NB4 (cell line): ENCODE results near the gene IL17C.

Source experiments
- DNase-seq: peaks from one replicate; pipeline ENCODE4 v3.0.0; 2010; ENCODE audit warnings: low read depth
- H3K4me3 ChIP-seq: one replicate; pipeline ENCODE4 v1.5.1; 2011; ENCODE audit warnings: mild to moderate bottlenecking, low read depth, low read length, moderate library complexity
- CTCF ChIP-seq: IDR thresholded peaks from one replicate; pipeline ENCODE4 v1.5.1; 2012; ENCODE audit warnings: low read depth, low read length
- MAX ChIP-seq: IDR thresholded peaks from 2 replicates; pipeline ENCODE4 v1.6.1; 2011; ENCODE audit warnings: low read depth, low read length
- MYC ChIP-seq: IDR thresholded peaks from 2 replicates; pipeline ENCODE4 v1.6.1; 2011; ENCODE audit warnings: low read depth, low read length
- POLR2A ChIP-seq: IDR thresholded peaks from 2 replicates; pipeline ENCODE4 v1.6.1; 2011; ENCODE audit warnings: mild to moderate bottlenecking; ENCODE audit not compliant: insufficient read length; ENCODE audit errors: extremely low read depth

The IL17C gene

GRCh38 chr16:88599092-88599733, 39.2 kb upstream of the IL17C start:
- TF ChIP-seq MAX (no peak; the same call in 1 of the 2 replicates), MYC (peak; percentile 50; the same call in 1 of the 2 replicates), CTCF (no peak), POLR2A (no peak)
- DNase-seq = peak; percentile 99
- H3K4me3 ChIP-seq = peak overlapping the region; percentile 23

GRCh38 chr16:88599825-88600538, 38.4 kb upstream of the IL17C start:
- H3K4me3 ChIP-seq = peak overlapping the region; percentile 23
- TF ChIP-seq MYC (no peak), MAX (peak; percentile 12; the same call in 1 of the 2 replicates), CTCF (no peak), POLR2A (no peak)
- peak; percentile 87 for DNase-seq

GRCh38 chr16:88600539-88600896, 37.9 kb upstream of the IL17C start:
- DNase-seq = no peak
- no peak for TF ChIP-seq POLR2A
- TF ChIP-seq MAX = no peak
- no peak for TF ChIP-seq CTCF
- TF ChIP-seq MYC = no peak
- no peak overlapping the region for H3K4me3 ChIP-seq

GRCh38 chr16:88601313-88602036, 36.9 kb upstream of the IL17C start:
- DNase-seq = peak; percentile 63
- TF ChIP-seq MAX (no peak), POLR2A (no peak), CTCF (no peak), MYC (no peak)

GRCh38 chr16:88602091-88602490, 36.3 kb upstream of the IL17C start:
- no peak for DNase-seq
- TF ChIP-seq MAX = no peak
- no peak for TF ChIP-seq POLR2A
- no peak for TF ChIP-seq CTCF
- TF ChIP-seq MYC = no peak
- no peak overlapping the region for H3K4me3 ChIP-seq

More at GRCh38 chr16:88601313-88602036, 36.9 kb upstream of the IL17C start:
- H3K4me3 ChIP-seq = no peak overlapping the region
